NCI-H2171 treated with DMSO at 0.1 percent for 48 hours (cell line): ENCODE results near the gene MTMR1.
A peak's percentile ranks its signal among the peaks of the same experiment; 100 is the strongest.

Experiments used
- DNase-seq: peaks from one replicate; lab custom pipeline; 2025; lab: John Stamatoyannopoulos, UW

Gene MTMR1

GRCh38 chrX:150696866-150697265 is 3.7 kb downstream of the MTMR1 start:
- DNase-seq: no peak

DNA sequence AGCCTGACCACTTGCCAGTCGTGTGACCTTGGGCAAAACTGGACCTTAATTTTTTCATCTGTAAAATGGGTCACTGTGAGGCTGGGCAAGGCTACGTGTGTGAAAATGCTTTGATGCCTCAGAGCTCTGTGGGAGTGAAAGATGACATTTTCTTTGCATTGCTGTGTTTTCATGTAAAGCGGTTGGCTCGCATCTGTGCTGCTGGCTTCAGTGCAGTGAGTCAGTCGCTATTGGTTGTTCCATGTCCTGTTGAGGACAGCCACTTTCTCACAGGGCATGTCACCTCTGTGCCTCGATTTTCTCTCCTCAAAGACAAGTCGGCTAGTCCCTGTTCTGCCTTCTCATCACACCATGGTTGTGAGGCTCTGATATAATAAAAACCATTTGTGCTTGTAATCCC is 4.4 kb downstream of the MTMR1 start:
- DNase-seq: no peak

DNA sequence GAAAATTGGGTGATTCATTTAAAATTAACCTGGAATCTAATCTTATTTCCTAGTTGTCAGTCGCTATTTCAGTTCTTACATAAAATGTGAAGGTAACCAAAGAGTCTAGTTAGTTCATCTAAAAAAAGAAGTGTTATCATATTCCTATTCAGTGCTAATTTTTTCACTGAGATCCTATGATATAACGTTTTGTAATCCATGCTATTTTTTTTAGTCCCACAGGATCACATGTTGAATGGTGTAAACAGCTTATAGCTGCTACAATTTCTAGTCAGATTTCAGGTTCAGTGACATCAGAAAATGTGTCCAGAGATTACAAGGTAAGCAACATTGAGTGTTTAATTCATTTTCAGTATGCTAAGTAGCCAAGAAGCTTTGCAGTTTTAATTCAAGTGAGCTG is 5.8 kb downstream of the MTMR1 start:
- DNase-seq: no peak

DNA sequence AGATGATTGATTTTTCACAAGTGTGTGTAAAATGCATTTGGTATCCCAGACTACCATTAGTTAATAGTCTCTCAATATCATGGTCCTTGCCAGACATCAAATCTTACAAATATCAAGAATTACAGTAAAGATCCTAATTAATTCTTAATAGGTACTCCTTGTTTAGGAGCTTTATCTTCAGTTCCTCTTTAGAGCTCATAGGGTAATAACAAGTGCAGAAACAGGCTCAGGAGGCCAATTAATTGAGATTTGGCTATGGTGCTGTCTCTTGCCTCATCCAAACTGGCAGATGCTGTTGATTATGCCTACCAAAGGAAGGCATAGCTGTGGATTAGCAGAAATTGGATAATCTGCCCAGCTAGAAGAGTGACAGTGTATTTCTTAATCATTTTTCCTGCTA is 6.9 kb downstream of the MTMR1 start:
- peak; percentile 1 for DNase-seq

- DNase-seq: no peak
Measured at GRCh38 chrX:150701377-150701776, 8.2 kb downstream of the MTMR1 start.

- DNase-seq: no peak
Measured at GRCh38 chrX:150702966-150703694, 9.9 kb downstream of the MTMR1 start.

GRCh38 chrX:150703695-150703974 is 10.4 kb downstream of the MTMR1 start:
- DNase-seq: no peak

GRCh38 chrX:150704030-150704613 is 10.9 kb downstream of the MTMR1 start:
- no peak for DNase-seq

DNA sequence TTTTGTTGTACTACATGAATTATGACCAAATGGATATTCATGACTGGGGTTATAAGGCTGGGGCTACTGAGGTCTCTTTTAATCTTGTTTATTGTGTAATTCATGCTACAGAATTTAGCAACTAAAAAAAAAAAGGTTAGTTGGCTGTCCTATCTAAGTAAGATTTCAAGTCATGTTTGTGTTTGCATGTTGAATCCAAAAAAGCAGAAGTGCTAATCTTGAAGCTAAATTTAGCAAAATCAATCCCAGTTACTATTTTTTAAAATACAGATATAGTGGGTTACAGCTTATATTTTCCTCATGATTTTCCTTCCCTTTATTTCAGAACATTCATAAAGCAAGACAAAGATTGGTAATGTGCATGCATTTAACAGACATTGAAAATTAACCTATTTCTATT is 19.4 kb downstream of the MTMR1 start:
- no peak for DNase-seq

DNA sequence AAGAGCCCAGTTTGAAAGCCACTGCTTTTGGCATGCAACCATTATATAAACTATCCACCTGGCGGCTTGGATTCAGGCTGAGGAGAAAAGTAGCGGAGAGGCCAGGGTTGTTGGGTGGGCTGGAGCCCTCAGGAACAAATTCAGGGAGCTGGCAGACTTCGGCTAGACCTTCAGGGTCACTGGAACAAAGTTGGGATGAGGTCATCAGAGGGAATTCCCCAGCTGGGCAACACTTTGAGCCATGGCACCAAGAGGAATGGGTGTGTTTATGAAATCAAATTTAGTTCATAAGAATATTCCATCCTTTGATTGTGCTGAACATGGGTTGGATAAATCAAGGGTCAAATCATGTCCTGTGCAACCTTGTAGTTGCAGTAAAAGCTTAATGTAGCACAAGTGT is 22.0 kb downstream of the MTMR1 start:
- no peak for DNase-seq

GRCh38 chrX:150719621-150720020 is 26.4 kb downstream of the MTMR1 start:
- no peak for DNase-seq

GRCh38 chrX:150729956-150730355 is 36.8 kb downstream of the MTMR1 start:
- DNase-seq: no peak

DNA sequence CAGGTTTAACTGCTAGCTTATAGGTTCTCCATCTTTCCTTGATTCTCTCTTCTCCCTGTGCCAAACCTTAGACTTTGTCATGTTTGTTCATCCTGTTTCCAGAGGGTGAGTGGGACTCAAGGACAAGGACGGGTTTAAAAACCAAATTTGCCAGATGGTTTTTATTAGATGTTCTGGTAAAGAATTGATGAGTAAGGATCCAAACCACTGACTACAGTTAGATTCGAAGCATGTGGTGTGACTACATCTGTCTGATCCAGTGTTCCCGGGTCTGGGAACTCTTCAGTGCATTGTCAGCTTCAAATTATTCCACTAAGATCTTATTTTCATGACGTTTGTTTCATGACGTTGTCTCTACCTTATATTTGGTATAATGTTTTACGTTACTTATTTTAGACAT is 37.5 kb downstream of the MTMR1 start:
- DNase-seq: no peak

- DNase-seq: no peak
Measured at GRCh38 chrX:150731795-150732194, 38.6 kb downstream of the MTMR1 start.

DNA sequence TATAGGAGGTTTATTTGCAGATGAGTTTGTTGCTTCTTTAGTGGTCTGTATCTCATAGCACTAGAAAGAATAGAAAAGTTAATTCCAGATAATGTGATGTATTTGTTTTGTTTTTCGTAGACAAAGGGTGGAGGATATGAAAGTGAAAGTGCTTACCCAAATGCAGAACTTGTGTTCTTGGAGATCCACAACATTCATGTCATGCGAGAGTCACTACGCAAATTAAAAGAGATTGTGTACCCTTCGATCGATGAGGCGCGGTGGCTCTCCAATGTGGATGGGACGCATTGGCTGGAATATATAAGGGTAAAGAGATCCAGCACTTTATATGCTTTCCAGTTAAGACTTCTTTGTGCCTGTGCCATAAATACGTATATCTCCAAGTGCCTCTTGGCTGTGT is 43.3 kb downstream of the MTMR1 start:
- no peak for DNase-seq

- no peak for DNase-seq
Measured at GRCh38 chrX:150752124-150752523, 58.9 kb downstream of the MTMR1 start.

GRCh38 chrX:150753357-150753756 is 60.2 kb downstream of the MTMR1 start:
- DNase-seq: no peak

GRCh38 chrX:150753968-150754367 is 60.8 kb downstream of the MTMR1 start:
- DNase-seq: no peak

DNA sequence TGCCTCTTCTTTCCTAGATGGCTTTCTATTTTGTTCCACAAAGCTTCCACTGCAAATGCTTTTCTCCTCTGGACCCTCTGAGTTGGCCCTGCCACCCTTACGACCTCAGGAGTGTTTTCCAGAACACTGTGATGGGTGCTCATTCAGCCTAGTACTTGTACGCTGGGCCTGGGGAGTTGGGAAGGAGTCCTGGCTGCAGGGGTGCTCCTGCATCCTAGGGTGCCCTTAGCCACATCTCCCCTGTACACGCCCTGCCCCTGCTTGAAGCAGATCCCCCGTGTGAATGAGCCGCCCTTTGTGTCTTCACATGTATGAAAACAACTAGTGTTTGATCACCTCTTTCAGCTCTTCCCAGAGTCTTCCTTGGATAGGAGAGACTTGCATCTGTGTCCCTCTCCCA is 64.2 kb downstream of the MTMR1 start:
- no peak for DNase-seq

- DNase-seq: no peak
Measured at GRCh38 chrX:150759568-150760416, 66.6 kb downstream of the MTMR1 start.

- no peak for DNase-seq
Measured at GRCh38 chrX:150761176-150761818, 68.1 kb downstream of the MTMR1 start.

DNA sequence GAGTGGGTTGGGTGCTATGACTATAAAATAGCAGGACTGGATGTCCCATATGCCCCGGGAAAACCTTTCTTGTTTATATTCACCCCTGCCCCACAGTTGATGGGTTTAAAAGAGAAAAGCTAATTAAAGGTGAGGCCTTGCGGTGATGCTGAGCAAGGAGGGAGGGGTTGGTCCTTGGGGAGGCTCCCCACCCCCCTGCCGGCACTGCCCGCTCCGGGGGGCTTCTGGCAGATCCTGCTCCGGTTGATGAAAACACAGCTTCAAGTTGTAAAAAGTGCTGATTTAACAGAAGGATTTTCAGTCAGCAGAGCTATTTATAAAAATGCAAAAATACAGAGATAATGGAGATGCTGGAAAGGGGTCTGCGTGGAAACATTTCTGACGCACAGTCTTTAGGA is 68.6 kb downstream of the MTMR1 start:
- no peak for DNase-seq
